HepG2 (cell line): ENCODE measurements around the gene TREX2.

ENCODE experiments used
- ATF4 ChIP-seq, 2 experiments: fragments of 450-650 bp in 1 of 2; sonication (generic) in 1 of 2; formaldehyde crosslinking; IDR thresholded peaks; 2 replicates each; pipeline versions ENCODE4 v1.5.0 to v1.8.0; 2020 to 2022; ENCODE audit warnings: mild to moderate bottlenecking in 1 of 2, missing genetic modification reagents in 1 of 2
- CBX2 ChIP-seq, 2 experiments: fragments of 200-600 bp in 1 of 2; sonication (generic); formaldehyde crosslinking in 1 of 2; IDR thresholded peaks; 2 replicates each; pipeline versions ENCODE4 v1.7.0 to v1.8.1; 2018 to 2022; ENCODE audit warnings: low read depth in 2 of 2, low read length in 1 of 2, mild to moderate bottlenecking in 1 of 2, missing genetic modification reagents in 1 of 2
- NFE2L2 ChIP-seq: fragments of 150-350 bp; IDR thresholded peaks from 2 replicates; pipeline ENCODE4 v1.6.1; 2014; ENCODE audit warnings: low read length
- NFKB2 ChIP-seq: sonication (generic); formaldehyde crosslinking; IDR thresholded peaks from 2 replicates; pipeline ENCODE4 v1.4.0; 2020; ENCODE audit warnings: missing genetic modification reagents, borderline replicate concordance
- POLR2A ChIP-seq, 2 experiments: IDR thresholded peaks; 2 replicates each; pipeline ENCODE4 v1.6.1; 2011; ENCODE audit warnings: low read depth in 2 of 2, low read length in 2 of 2, mild to moderate bottlenecking in 1 of 2, moderate library complexity in 1 of 2; ENCODE audit not compliant: insufficient read depth in 1 of 2
- SIN3B ChIP-seq: fragments of 150-350 bp; IDR thresholded peaks from 2 replicates; pipeline ENCODE4 v1.6.1; 2014; ENCODE audit warnings: low read length
- TP53 ChIP-seq: sonication (generic); formaldehyde crosslinking; conservative IDR thresholded peaks from 2 replicates; pipeline ENCODE4 v1.4.0; 2020; ENCODE audit warnings: missing genetic modification reagents
- ZNF780A ChIP-seq: sonication (generic); formaldehyde crosslinking; IDR thresholded peaks from 2 replicates; pipeline ENCODE4 v1.8.0; 2022; ENCODE audit warnings: mild to moderate bottlenecking, missing genetic modification reagents, moderate library complexity
- TF ChIP-seq, protein P1 (sequence below): sonication (generic); formaldehyde crosslinking; IDR thresholded peaks from 2 replicates; pipeline ENCODE4 v1.4.0; 2020; ENCODE audit warnings: mild to moderate bottlenecking, missing genetic modification reagents
- TF ChIP-seq, protein P2 (sequence below): sonication (generic); formaldehyde crosslinking; IDR thresholded peaks from 2 replicates; pipeline ENCODE4 v1.8.1; 2022; ENCODE audit warnings: low read depth, mild to moderate bottlenecking, missing genetic modification reagents

GRCh38 chrX:153410888-153411254, 35.0 kb downstream of the TREX2 start:
- TF ChIP-seq TP53 (CRISPR knock-in tag) (no peak), ATF4 (CRISPR knock-in tag; IDR thresholded peaks at IDR 0.05) (no peak), POLR2A (IDR thresholded peaks at IDR 0.05; ENCODE audit: insufficient read depth in 1 of 2, low read depth in 2 of 2, low read length in 2 of 2) (no peak), CBX2 (IDR thresholded peaks at IDR 0.05; ENCODE audit: low read depth, low read length) (no peak), CBX2 (CRISPR knock-in tag; IDR thresholded peaks at IDR 0.05; ENCODE audit: low read depth) (no peak), SIN3B (no peak), NFE2L2 (no peak), ZNF780A (CRISPR knock-in tag) (no peak), NFKB2 (no peak)
- TF ChIP-seq, protein P1, sequence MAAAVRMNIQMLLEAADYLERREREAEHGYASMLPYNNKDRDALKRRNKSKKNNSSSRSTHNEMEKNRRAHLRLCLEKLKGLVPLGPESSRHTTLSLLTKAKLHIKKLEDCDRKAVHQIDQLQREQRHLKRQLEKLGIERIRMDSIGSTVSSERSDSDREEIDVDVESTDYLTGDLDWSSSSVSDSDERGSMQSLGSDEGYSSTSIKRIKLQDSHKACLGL (CRISPR knock-in tag): no peak
- TF ChIP-seq, protein P2, sequence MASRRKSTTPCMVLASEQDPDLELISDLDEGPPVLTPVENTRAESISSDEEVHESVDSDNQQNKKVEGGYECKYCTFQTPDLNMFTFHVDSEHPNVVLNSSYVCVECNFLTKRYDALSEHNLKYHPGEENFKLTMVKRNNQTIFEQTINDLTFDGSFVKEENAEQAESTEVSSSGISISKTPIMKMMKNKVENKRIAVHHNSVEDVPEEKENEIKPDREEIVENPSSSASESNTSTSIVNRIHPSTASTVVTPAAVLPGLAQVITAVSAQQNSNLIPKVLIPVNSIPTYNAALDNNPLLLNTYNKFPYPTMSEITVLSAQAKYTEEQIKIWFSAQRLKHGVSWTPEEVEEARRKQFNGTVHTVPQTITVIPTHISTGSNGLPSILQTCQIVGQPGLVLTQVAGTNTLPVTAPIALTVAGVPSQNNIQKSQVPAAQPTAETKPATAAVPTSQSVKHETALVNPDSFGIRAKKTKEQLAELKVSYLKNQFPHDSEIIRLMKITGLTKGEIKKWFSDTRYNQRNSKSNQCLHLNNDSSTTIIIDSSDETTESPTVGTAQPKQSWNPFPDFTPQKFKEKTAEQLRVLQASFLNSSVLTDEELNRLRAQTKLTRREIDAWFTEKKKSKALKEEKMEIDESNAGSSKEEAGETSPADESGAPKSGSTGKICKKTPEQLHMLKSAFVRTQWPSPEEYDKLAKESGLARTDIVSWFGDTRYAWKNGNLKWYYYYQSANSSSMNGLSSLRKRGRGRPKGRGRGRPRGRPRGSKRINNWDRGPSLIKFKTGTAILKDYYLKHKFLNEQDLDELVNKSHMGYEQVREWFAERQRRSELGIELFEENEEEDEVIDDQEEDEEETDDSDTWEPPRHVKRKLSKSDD: no peak
